ENCODE data around the gene RARG. TPM values are rescaled to one million over a fixed set of nuclear protein-coding genes. Genes with fewer than 3 reads are reported as not detected.

RARG gene
- total RNA-seq, 1 experiment from 2014 or later, result 77.2 TPM

GRCh38 chr12:53225635-53226424 is 6.2 kb downstream of the RARG start:
- no peaks in the 10 kb centered on the region for H3K9me3 Mint-ChIP-seq
- no peak for ATAC-seq

More at GRCh38 chr12:53225635-53226424, 6.2 kb downstream of the RARG start:
- TF ChIP-seq AFF4 (CRISPR knock-in tag; IDR thresholded peaks at IDR 0.05; ENCODE audit: borderline replicate concordance) (no peak), SMAD3 (CRISPR knock-in tag; IDR thresholded peaks at IDR 0.05; ENCODE audit: borderline replicate concordance) (no peak), CDX4 (CRISPR knock-in tag; IDR thresholded peaks at IDR 0.05; ENCODE audit: borderline replicate concordance) (no peak), TCF7 (CRISPR knock-in tag; IDR thresholded peaks at IDR 0.05; ENCODE audit: low read depth) (no peak), CREM (CRISPR knock-in tag; IDR thresholded peaks at IDR 0.05) (no peak), EMX1 (CRISPR knock-in tag; IDR thresholded peaks at IDR 0.05) (no peak), ARID4B (CRISPR knock-in tag; IDR thresholded peaks at IDR 0.05; ENCODE audit: borderline replicate concordance) (no peak), ZSCAN18 (CRISPR knock-in tag; IDR thresholded peaks at IDR 0.05) (no peak), KAT7 (CRISPR knock-in tag; IDR thresholded peaks at IDR 0.05; ENCODE audit: borderline replicate concordance) (no peak), FOXK1 (CRISPR knock-in tag; IDR thresholded peaks at IDR 0.05) (no peak), ATF3 (CRISPR knock-in tag; conservative IDR thresholded peaks at IDR 0.05) (no peak), ZNF263 (CRISPR knock-in tag; IDR thresholded peaks at IDR 0.05; ENCODE audit: low read depth) (no peak)
- ChIA-PET POLR2A (interaction anchor here (1.8 kb wide), 1 partner anchor 10 kb away, joined by 4 read pairs; no protein-coding TSS in a partner anchor), CTCF (interaction anchor here (1.4 to 4.8 kb wide), 9 partner anchors 8 to 146 kb away, joined by 3 to 58 read pairs (median 7); partner anchors contain the start of genes AAAS and SPRYD3)
- Mint-ChIP-seq H3K4me1 (peaks cover 72% of the 10 kb centered on the region), H3K27ac (0 out of 2 replicates have a peak overlapping the region, but pooled peaks have one; percentile 17), H3K27me3 (ENCODE audit: low read depth) (no peaks in the 10 kb centered on the region), H3K36me3 (peaks cover 5% of the 10 kb centered on the region), H3K4me3 (peak overlapping the region; percentile 34; the same call in 1 of the 2 replicates)
- no peak for DNase-seq (ENCODE audit: low spot score)
